ENCODE measurements around the gene GLUD1. TPM values are rescaled to one million over a fixed set of nuclear protein-coding genes. Genes with fewer than 3 reads are reported as not detected.
A peak's percentile ranks its signal among the peaks of the same experiment; 100 is the strongest.
"Not testable (repeated sequence)": the region's sequence is repeated elsewhere in the genome, so short reads cannot be mapped to it uniquely, and the experiment has no call there.

GLUD1 gene
- total and polyA plus RNA-seq, 5 donors: 54.6 to 94.5 (median 86.7) TPM

GRCh38 chr10:87119029-87119428 lies 24.4 kb upstream of the GLUD1 start:
- ATAC-seq; H3K4me3 ChIP-seq (ENCODE audit: low read length); H3K27ac ChIP-seq (ENCODE audit: low read length); H3K4me1 ChIP-seq (ENCODE audit: control insufficient read depth, insufficient read depth, low read length); H3K9me3 ChIP-seq (ENCODE audit: control insufficient read depth, low read length); DNase-seq; H3K27me3 ChIP-seq (ENCODE audit: control insufficient read depth, insufficient read depth); intact Hi-C loops (cut with DNase I): not testable (repeated sequence)
- WGBS: 89% methylated on average over 1 of the region's 1 CpG

DNA sequence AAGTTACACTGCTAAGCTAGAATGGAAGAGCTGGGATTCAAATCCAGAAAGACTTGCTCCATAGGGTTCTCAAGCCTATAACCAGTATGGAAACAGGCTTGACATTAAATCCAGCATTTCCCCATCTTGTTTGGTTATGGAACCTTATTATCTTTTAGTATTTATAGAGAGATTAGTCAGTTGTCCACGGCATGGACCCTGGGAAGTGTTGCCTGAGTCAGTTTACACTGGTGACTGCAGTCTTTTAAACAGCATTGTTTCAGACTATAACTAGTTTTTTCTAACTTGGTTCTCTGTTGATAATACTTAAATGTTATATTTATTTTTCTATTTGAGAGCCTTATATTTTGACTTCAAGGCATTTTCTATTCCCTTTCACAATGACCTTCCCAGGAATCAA lies 23.5 kb upstream of the GLUD1 start:
- ATAC-seq; intact Hi-C loops (cut with DNase I): not testable (repeated sequence)
- 67% methylated on average over 1 of the region's 1 CpG for WGBS

DNA sequence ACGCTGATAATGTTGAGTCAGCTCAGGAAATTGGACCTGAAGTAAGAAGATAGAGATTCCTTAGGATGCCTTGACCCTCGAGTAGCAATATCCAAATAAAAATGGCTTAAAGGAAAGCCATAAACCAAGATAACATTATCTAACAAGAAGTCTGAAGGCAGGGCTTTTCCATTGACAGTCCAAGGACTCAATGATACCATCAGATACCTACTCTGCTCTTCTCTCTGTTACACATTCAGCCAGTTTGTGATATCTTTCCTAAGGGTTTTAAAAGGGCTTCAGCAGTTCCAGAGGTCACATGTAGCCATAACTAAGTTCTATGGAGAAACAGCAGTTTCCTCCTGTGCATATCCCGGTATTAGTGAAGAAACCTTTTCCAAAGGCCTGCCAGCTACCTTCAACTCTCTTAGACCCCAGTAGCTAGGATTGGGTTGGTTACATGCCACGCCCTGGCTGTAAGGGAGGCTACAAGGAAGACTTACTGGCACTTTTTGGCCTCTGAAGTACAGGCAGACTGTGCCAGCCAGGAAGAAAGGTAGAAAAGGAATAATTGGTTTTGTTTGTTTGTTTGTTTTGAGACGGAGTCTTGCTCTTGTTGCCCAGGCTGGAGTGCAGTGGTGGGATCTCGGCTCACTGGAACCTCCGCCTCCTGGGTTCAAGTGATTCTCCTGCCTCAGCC lies 10.9 kb upstream of the GLUD1 start:
- Histone ChIP-seq H3K27me3 (ENCODE audit: control insufficient read depth, insufficient read depth) (no peaks in the 10 kb centered on the region), H3K9me3 (ENCODE audit: control insufficient read depth, low read length) (no peaks in the 10 kb centered on the region), H3K4me3 (ENCODE audit: low read length) (no peak overlapping the region), H3K27ac (ENCODE audit: low read length) (no peak overlapping the region), H3K4me1 (ENCODE audit: control insufficient read depth, insufficient read depth, low read length) (no peaks in the 10 kb centered on the region)
- ATAC-seq (no peak), DNase-seq (no peak)
- 90% methylated on average over 7 of the region's 7 CpGs for WGBS
- intact Hi-C loops (cut with DNase I): no loop called here

More for the DNA sequence above, 23.5 kb upstream of the GLUD1 start:
- H3K4me1 ChIP-seq (ENCODE audit: control insufficient read depth, insufficient read depth, low read length); H3K4me3 ChIP-seq (ENCODE audit: low read length); H3K27me3 ChIP-seq (ENCODE audit: control insufficient read depth, insufficient read depth); H3K9me3 ChIP-seq (ENCODE audit: control insufficient read depth, low read length); DNase-seq; H3K27ac ChIP-seq (ENCODE audit: low read length): not testable (repeated sequence)

DNA sequence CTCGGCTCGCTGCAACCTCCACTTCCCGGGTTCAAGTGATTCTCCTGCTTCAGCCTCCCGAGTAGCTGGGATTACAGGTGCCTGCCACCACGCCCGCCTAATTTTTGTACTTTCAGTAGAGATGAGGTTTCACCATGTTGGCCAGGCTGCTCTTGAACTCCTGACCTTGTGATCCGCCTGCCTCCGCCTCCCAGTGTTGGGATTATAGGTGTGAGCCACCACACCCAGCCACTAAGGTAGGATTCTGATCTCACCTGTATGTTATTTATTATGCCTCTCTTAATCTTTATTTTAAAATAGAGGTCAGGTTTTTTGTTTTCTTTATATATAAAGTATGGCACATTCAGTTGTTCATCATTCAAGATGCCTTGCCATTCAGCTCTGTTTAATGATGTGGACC lies 10.1 kb upstream of the GLUD1 start:
- H3K27ac ChIP-seq (ENCODE audit: low read length); intact Hi-C loops (cut with DNase I); ATAC-seq; H3K4me1 ChIP-seq (ENCODE audit: control insufficient read depth, insufficient read depth, low read length); DNase-seq; H3K4me3 ChIP-seq (ENCODE audit: low read length); H3K9me3 ChIP-seq (ENCODE audit: control insufficient read depth, low read length); H3K27me3 ChIP-seq (ENCODE audit: control insufficient read depth, insufficient read depth): not testable (repeated sequence)
- WGBS: 94% methylated on average over 8 of the region's 8 CpGs

- no peak for DNase-seq
- Histone ChIP-seq H3K9me3 (ENCODE audit: control insufficient read depth, low read length) (no peaks in the 10 kb centered on the region), H3K27me3 (ENCODE audit: control insufficient read depth, insufficient read depth) (no peaks in the 10 kb centered on the region), H3K27ac (ENCODE audit: low read length) (no peak overlapping the region), H3K4me3 (ENCODE audit: low read length) (no peak overlapping the region), H3K4me1 (ENCODE audit: control insufficient read depth, insufficient read depth, low read length) (no peaks in the 10 kb centered on the region)
- ATAC-seq: no peak
- 97% methylated on average over 2 of the region's 2 CpGs for WGBS
- intact Hi-C loops (cut with DNase I): no loop called here
These were observed 7.4 kb upstream of the GLUD1 start for GRCh38 chr10:87101996-87102395.

- no peaks in the 10 kb centered on the region for H3K4me1 ChIP-seq (ENCODE audit: control insufficient read depth, insufficient read depth, low read length)
- DNase-seq: peak; percentile 92 to 95 (median 95)
- intact Hi-C loops (cut with DNase I): loop anchor here in 1 of 4 donors (10.0 kb wide), 1 partner anchor 121 kb away; no protein-coding TSS in a partner anchor
- H3K4me3 ChIP-seq (ENCODE audit: low read length): peak overlapping the region; percentile 61
- peak; percentile 92 to 96 for ATAC-seq
- no peaks in the 10 kb centered on the region for H3K27me3 ChIP-seq (ENCODE audit: control insufficient read depth, insufficient read depth)
- H3K9me3 ChIP-seq (ENCODE audit: control insufficient read depth, low read length): no peaks in the 10 kb centered on the region
- H3K27ac ChIP-seq (ENCODE audit: low read length): peak overlapping the region; percentile 84
- 1% methylated on average over 60 of the region's 60 CpGs for WGBS
These were observed 748 bp upstream of the GLUD1 start for GRCh38 chr10:87095236-87095945.

GRCh38 chr10:87093632-87094372 lies 841 bp downstream of the GLUD1 start:
- H3K4me1 ChIP-seq (ENCODE audit: control insufficient read depth, insufficient read depth, low read length): no peaks in the 10 kb centered on the region
- H3K4me3 ChIP-seq (ENCODE audit: low read length): peak overlapping the region; percentile 61
- DNase-seq (peak; percentile 66 to 87 (median 85)), ATAC-seq (peak; percentile 41 to 51)
- intact Hi-C loops (cut with DNase I): loop anchor here in 1 of 4 donors (10.0 kb wide), 1 partner anchor 119 kb away; no protein-coding TSS in a partner anchor
- 1% methylated on average over 39 of the region's 39 CpGs for WGBS
- no peaks in the 10 kb centered on the region for H3K27me3 ChIP-seq (ENCODE audit: control insufficient read depth, insufficient read depth)
- H3K9me3 ChIP-seq (ENCODE audit: control insufficient read depth, low read length): no peaks in the 10 kb centered on the region
- H3K27ac ChIP-seq (ENCODE audit: low read length): peak overlapping the region; percentile 98

- intact Hi-C loops (cut with DNase I): loop anchor here in 1 of 4 donors (10.0 kb wide), 1 partner anchor 118 kb away; no protein-coding TSS in a partner anchor
- Histone ChIP-seq H3K9me3 (ENCODE audit: control insufficient read depth, low read length) (no peaks in the 10 kb centered on the region), H3K4me1 (ENCODE audit: control insufficient read depth, insufficient read depth, low read length) (no peaks in the 10 kb centered on the region), H3K27ac (ENCODE audit: low read length) (peak overlapping the region; percentile 26), H3K27me3 (ENCODE audit: control insufficient read depth, insufficient read depth) (no peaks in the 10 kb centered on the region), H3K4me3 (ENCODE audit: low read length) (peak overlapping the region; percentile 61)
- WGBS: 18% methylated on average over 9 of the region's 9 CpGs
- ATAC-seq (no peak), DNase-seq (no peak)
These were observed 1.6 kb downstream of the GLUD1 start for GRCh38 chr10:87092861-87093631.

DNA sequence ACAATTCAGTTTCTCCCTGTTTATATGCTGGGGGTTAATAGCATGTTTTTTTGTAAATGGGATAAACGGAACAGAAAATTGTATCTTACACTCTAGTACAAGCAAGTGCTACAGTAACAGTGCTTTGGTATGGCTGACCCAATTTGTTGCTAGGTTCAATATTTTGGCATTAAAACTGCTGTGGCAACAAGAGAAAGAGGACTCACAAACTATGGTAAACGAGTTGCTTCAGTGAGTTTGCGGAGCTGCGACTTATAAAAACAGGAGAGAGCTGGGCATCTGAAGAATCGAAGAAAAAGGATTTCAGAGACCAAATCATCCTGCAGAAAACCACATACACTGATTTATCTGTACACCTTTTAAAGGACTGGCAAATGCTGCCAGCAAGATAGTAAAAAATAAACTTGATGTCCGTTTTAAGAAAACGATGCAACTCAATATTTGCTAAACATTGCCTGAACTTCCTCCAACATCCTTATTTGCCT lies 2.2 kb downstream of the GLUD1 start:
- Histone ChIP-seq H3K4me3 (ENCODE audit: low read length) (peak overlapping the region; percentile 61), H3K9me3 (ENCODE audit: control insufficient read depth, low read length) (no peaks in the 10 kb centered on the region), H3K27ac (ENCODE audit: low read length) (no peak overlapping the region), H3K4me1 (ENCODE audit: control insufficient read depth, insufficient read depth, low read length) (no peaks in the 10 kb centered on the region), H3K27me3 (ENCODE audit: control insufficient read depth, insufficient read depth) (no peaks in the 10 kb centered on the region)
- intact Hi-C loops (cut with DNase I): loop anchor here in 1 of 4 donors (10.0 kb wide), 1 partner anchor 118 kb away; no protein-coding TSS in a partner anchor
- ATAC-seq (no peak), DNase-seq (no peak)
- 23% methylated on average over 7 of the region's 7 CpGs for WGBS

GRCh38 chr10:87090779-87091178 lies 3.9 kb downstream of the GLUD1 start:
- Histone ChIP-seq H3K9me3 (ENCODE audit: control insufficient read depth, low read length) (no peaks in the 10 kb centered on the region), H3K4me1 (ENCODE audit: control insufficient read depth, insufficient read depth, low read length) (no peaks in the 10 kb centered on the region), H3K4me3 (ENCODE audit: low read length) (no peak overlapping the region), H3K27ac (ENCODE audit: low read length) (no peak overlapping the region), H3K27me3 (ENCODE audit: control insufficient read depth, insufficient read depth) (no peaks in the 10 kb centered on the region)
- DNase-seq (no peak), ATAC-seq (no peak)
- intact Hi-C loops (cut with DNase I): loop anchor here in 1 of 4 donors (10.0 kb wide), 1 partner anchor 116 kb away; no protein-coding TSS in a partner anchor
- 72% methylated on average over 4 of the region's 4 CpGs for WGBS
